Fibroblast of mammary gland (primary cell): ENCODE results near the gene BCKDHA.

Experiments used
- DNase-seq: peaks from one replicate; pipeline ENCODE4 v3.0.0-alpha.2; 2010; ENCODE audit warnings: low read depth
- H3K4me3 ChIP-seq: 2 replicates; pipeline ENCODE4 v1.5.1; 2011; ENCODE audit warnings: low read depth, mild to moderate bottlenecking, low read length, moderate library complexity; ENCODE audit not compliant: control insufficient read depth
- TF ChIP-seq, protein P1 (sequence below): conservative IDR thresholded peaks from 2 replicates; pipeline ENCODE4 v1.5.1; 2011; ENCODE audit warnings: low read depth, low read length, inconsistent platforms; ENCODE audit not compliant: control insufficient read depth, insufficient read depth

The BCKDHA gene

DNA sequence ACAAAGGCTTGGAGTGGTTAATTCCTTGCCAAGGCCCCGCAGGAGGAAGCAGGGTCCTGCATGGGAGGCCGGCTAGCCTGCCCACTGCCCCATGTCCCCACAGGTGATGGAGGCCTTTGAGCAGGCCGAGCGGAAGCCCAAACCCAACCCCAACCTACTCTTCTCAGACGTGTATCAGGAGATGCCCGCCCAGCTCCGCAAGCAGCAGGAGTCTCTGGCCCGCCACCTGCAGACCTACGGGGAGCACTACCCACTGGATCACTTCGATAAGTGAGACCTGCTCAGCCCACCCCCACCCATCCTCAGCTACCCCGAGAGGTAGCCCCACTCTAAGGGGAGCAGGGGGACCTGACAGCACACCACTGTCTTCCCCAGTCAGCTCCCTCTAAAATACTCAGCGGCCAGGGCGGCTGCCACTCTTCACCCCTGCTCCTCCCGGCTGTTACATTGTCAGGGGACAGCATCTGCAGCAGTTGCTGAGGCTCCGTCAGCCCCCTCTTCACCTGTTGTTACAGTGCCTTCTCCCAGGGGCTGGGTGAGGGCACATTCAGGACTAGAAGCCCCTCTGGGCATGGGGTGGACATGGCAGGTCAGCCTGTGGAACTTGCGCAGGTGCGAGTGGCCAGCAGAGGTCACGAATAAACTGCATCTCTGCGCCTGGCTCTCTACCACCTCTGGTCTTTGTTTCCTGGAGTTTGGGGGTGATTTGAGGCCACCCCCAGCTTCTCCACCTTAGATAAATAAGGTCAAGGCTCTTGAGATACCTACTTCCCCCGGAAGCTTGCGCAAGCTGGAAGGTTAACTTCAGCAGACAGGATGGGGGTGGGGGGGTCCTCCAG, 26.9 kb downstream of the BCKDHA start:
- no peak for DNase-seq
- TF ChIP-seq, protein P1, sequence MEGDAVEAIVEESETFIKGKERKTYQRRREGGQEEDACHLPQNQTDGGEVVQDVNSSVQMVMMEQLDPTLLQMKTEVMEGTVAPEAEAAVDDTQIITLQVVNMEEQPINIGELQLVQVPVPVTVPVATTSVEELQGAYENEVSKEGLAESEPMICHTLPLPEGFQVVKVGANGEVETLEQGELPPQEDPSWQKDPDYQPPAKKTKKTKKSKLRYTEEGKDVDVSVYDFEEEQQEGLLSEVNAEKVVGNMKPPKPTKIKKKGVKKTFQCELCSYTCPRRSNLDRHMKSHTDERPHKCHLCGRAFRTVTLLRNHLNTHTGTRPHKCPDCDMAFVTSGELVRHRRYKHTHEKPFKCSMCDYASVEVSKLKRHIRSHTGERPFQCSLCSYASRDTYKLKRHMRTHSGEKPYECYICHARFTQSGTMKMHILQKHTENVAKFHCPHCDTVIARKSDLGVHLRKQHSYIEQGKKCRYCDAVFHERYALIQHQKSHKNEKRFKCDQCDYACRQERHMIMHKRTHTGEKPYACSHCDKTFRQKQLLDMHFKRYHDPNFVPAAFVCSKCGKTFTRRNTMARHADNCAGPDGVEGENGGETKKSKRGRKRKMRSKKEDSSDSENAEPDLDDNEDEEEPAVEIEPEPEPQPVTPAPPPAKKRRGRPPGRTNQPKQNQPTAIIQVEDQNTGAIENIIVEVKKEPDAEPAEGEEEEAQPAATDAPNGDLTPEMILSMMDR: no peak
- H3K4me3 ChIP-seq: no peak overlapping the region

DNA sequence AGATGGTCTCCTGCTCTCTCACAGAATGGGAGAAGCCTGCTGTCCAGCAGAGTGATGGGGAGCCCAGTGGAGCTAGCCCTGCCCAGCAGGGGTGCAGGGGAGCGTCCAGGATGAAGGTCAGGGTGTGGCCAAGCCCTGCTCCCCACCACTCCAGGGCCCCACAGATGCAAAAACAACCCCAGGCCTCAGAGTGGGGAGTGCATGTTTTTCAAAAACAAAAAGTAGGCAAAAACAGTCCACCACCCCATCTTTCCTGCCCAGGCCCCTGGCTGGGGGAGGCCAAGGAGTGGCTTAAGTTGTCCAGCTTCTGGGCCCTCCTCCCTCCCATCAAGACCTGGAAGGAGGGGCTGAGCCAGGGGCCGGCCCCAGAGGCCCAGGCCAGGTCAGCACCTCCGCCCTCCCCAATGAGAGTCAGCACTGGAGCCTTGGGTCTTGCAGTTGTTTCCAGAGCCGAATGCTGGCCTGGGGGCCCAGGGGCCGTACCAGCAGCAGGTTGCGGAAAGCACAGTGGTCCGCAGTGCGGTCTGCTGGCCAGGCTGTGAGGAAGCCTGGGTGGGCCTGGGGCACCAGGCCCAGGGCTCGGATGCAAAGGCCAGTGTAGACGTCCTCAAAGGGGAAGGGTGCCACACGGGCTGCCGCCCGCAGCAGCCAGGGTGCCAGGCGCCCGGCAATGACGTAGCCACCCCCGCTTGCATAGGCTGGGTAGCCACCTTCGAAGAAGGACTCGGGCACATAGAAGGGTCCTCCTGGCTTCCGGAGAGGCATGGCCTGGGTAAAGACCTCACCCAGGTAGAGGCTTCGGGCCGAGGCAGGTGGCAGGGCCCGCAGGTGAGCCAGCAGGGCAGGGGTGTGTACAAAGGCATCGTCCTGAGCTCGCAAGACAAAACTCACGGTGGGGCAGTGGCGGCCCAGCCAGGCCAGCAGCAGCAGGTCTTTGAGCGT, 27.8 kb downstream of the BCKDHA start:
- no peak for DNase-seq
- TF ChIP-seq, protein P1: no peak
- H3K4me3 ChIP-seq: no peak overlapping the region

DNA sequence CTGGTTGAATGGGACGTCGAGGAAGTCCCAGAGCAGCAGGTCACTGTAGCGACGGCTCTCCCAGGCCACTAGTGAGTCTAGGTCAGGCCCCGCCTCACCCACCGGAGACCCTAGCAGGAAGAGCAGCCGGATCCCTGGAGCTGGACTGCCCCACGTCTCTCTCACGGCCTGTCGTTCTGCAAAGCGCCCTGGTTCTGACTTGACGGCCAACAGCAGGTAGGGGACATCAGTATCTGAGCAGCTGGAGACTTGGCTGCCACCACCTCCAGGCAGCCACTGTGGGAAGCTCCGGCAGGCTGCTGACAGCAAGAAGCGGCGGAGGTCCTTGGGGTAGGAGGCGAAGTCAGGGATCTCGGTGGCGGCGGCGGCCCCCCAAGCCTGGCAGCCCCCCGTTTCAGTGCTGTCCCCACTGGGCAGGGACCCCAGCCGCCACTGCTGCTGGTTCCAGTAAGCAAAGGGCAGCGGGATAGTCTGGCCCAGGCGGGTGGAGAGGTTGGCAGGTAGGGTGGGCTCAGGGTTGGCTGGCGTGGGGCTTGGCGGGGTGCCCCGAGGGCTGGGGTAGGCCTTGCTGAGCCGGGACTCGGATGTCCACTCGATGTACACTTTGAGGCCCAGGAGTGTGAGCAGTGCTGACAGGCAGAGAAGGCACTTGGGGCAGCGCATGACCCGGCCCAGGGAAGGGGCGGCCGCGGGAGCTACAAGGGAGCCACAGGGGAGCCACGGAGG, 28.7 kb downstream of the BCKDHA start:
- no peak for DNase-seq
- TF ChIP-seq, protein P1: no peak
- no peak overlapping the region for H3K4me3 ChIP-seq

DNA sequence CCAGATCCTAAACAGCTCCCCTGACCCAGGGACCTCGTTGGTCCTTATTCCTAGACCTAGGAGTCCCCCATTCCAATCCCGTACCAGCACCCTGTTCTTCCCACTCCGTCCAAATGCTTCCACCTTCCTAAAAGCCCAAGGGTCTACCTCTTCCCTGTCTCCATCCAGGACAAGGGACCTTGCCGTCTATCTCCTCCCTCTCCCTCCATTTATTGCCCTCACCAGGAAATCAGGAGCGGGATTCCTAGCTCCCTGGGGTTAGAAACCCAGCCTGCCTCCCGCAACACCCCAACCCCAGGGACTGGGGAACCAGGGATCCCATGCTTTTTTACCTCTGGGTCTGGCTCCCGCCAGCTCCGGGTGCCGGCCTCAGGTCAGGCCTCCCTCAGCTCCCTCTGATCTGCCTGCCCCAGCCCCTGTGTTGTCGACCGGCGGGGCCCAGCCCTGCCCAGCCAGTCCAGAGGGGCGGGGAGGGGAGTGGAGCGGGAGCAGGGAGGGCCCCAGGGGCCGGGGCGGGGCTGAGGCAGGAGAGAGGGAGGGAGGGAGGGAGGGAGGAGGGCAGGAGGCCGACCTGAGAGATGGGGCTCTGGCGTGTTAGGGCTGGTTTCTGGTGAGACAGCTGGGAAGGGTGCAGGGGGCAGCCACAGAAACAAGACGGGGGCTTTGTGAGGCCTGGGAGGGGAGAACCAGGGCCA, 29.5 kb downstream of the BCKDHA start, which contains the start of gene B3GNT8:
Gene B3GNT8, minus strand, starts transcription at position 423 of the 695 bp plus-strand sequence. CDS start 596 bp downstream, outside the sequence.
- TF ChIP-seq, protein P1: no peak
- DNase-seq: peak; percentile 51
- H3K4me3 ChIP-seq: peak within 1 kb of the TSS; percentile 41

DNA sequence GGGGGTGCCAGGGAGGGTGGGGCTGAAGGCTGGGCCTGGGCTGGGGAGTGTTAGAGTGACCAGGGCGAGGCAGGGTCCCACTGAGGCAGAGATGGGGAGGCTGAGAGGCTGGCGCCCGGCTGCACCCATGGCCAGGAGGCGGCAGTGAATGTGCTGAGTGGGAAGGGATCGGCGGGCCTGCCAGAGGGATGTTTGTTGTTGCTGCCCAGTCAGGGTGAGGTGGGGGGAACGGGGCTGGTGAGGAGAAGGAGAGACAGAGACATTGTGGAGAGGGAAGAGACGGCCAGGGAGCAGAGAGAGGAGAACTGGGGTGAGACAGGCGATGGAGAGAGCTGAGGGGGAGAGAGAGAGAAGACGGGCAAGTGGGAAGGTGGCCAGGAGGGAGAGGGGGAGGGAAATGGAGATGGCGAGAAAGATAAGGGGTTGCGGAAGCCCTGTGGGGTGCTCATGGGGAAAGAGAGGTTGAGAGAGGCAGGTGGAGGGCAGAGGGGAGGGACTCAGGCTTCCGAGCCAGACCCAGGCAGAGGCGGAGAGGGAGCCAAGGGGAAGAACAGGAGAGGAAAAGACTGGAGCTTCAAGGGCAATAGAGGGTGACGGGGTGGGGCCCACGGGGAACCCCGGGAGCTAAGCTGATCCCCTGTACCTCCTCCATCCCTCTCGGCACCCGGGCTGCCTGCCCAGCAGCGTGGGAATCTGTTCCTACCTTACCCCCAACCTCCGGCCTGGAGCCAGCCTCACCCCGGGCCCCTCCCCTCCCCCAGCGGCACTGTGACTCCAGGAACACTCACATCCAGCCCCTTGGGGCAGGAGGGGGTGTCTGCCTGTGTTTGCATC, 30.2 kb downstream of the BCKDHA start:
- peak overlapping the region; percentile 29 for H3K4me3 ChIP-seq
- TF ChIP-seq, protein P1: no peak
- DNase-seq: no peak
